Stimulated activated CD4-positive, alpha-beta T cell treated with anti-CD3 and anti-CD28 coated beads, Interleukin-1b, Interleukin-23, amount 100 ng/mL, for 48 hours (primary cell): ENCODE results near the gene RUVBL1.
A peak's percentile ranks its signal among the peaks of the same experiment; 100 is the strongest.

Experiments
- DNase-seq: peaks from one replicate; pipeline ENCODE4 v3.0.0-alpha.2; 2020

Gene RUVBL1

DNA sequence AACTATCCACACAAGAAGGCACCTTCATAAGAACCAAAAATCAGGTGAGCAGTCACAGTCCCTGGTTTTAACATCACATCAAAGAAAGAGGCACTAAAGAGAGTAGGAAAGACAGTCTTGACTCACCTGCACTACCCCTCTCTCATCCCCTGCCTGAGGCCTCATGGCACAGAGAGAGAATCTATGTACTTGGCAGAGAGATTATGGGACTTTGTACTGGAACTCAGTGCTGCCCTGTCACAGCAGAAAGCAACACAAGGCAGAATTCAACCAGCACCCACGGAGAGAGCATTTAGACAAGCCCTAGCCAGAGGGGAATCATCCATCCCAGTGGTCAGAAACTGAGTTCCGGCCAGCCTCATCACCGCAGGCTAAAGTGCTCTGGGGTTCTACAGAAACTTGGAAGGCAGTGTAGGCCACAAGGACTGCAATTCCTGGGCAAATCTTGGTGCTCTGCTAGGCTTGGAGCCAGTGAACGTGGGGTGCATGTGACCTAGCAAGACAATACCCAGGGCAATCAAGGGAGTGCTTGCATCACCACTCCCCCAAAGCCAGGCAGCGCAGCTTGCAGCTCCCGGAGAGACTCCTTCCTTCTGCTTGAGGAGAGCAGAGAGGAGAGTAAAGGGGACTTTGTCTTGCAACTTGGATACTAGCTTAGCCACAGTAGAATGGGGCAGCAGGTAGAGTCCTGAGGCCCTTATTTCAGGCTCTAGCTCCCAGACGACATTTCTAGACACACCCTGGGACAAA is 8.5 kb upstream of the RUVBL1 start:
- no peak for DNase-seq

DNA sequence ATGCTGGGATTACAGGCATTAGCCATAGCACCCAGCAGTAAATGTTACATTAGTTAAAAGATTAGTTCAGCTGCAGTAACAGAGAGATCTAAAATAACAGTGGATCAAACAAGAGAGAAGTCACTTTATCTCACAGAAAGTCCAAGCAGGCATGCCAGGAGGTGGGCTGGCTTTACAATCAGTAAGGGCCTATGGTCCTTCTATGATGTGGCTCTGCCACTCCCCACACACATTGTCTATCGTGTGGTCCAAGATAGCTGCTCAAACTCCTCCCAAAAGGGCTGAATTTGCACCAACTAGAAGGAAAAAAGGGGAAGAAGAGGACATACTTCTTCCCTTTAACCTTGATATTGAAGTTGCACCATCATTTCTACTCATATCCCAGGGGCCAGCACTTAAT is 4.6 kb upstream of the RUVBL1 start:
- DNase-seq, result no peak

DNA sequence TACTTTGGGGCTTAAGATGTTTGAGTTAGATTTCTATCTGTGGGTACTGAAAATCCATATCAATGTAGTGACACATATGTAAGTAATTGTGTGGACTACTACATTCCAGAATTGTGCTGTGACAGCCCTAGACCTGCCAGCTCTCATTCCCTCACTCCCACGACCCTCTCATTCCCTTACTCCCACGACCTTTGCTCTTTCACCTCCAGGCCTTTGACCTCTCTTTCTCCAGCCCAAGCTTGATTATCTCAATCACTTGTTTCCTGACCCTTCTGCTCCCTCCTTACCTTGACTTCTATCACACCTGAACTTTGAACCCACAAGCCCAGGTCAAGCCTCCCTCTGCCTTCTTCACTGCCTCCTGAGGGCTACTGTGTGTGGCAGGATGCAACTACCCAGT is 3.6 kb upstream of the RUVBL1 start:
- no peak for DNase-seq

DNA sequence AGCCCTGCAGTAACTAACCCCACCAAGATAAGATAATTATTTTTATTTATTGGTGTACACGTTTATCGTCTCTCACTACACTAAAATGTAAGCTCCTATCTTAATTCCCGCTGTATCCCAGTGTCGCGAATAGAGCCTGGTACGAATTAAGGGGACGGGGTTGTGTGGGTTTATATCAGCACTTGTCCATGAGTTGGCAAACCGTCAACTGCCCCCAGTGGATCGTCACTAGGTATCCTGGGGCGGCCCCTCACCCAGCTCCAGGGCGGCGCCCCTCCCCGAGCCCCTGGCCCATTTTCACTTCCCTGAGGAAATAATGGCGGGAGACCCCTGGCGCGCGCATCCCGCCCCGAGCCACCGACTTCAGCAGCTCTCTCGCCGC is 465 bp downstream of the RUVBL1 start:
- DNase-seq, result no peak

DNA sequence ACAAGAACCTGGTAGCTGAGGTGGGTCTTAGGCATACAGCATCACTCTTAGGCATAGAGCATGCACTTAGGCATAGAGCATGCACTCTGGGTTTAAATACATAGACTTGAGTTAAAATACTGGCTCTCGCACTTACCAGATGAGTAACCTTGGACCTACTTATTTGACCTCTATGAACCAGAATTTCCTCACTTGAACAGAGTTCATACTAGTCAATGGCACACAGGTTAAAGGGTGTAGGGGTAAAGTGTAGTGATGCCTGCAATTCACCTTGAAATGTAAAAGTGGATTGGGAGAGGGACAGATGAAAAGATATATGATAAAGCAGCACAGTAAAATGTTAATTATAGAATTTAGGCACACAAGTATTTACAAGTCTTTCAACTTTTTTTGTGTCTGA is 1.6 kb downstream of the RUVBL1 start:
- no peak for DNase-seq

DNA sequence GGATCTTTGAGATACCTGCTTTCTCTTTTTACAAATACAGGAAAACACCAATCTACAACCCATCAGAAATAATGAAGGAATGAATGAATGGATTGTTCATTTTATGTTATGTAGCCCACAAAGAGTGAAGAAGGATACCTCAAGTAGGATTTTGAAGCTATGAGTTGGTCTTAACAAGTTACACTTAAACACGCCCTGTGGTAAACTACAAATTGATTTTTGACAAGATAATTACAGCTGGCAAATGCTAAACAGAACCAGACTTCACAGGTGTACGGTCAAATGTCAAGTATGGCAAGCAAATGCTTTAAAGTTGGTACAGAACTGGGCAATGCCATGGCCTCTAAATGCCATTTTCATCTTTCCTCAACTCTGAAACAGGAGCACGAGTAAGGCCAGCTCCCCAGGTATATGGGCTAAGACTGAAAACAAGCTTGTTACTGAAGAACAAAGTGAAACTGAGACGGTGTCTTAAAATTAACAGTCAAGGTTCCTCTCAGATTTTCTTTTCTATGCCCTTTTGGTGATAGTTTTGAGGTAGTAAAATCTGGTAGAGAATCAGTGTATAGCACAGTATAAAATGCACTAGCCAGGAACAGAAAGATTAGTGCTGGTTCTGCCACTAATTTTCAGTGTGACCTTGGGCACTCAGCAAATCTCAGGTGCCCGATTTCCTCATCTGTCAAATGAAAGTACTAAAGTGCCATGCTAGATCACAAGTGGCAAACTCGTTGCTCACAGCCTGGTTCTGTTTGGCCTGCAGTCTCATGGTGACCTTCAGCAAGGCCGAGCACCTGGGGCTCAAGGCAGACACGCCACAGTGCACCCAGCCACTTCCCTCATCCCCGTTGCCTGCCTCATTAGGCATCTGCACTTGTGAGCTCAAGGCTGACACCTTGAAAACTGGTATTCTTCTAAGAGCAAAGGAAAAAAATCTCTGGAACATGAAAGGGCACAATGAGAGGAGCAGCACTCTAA is 9.5 kb downstream of the RUVBL1 start:
- no peak for DNase-seq

DNA sequence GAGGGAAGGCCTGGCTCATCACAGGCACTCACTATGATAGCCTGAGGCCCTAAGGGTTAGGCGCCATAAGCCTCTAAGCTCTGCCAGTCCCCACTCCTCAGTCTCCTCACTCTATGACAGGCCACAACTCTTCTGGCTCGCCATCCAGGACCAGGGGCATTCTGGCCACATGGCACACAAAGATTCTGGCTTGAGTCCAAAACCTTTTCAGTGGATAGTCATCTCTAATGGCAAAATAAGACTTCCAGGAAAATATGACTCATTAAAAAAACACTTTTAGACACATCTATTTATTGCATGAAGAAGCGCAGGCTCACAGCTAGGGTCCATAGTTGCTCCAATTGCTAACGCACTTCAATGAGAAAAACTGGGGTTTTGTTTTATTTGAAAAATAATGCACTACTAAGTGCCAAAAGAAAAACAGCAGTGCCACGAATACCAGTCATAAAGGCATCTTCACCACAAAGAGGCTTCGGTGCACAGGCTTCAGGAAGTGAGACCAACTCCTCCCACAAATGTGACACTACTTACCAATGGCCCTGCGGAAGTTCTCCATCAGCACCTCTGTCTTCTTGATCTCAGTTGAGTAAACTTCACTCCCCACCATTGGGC is 11.1 kb downstream of the RUVBL1 start:
- DNase-seq, result peak; percentile 61

DNA sequence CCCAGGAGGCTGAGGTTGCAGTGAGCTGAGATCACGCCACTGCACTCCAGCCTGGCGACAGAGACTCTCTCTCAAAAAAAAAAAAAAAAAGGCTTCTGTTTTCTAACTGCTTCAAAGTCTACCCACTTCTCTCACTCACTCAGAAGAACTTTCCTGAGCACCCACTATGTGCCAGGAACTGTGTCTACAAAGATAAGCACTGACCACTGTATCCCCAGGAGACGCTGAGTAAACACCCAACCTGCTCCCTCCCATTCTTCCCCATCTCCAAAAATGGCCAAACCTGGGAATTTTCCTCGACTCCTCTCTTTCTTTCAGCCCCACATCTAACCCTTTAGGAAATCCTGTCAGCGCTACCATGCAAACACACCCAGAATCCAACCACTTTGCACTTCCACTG is 12.5 kb downstream of the RUVBL1 start:
- no peak for DNase-seq

DNA sequence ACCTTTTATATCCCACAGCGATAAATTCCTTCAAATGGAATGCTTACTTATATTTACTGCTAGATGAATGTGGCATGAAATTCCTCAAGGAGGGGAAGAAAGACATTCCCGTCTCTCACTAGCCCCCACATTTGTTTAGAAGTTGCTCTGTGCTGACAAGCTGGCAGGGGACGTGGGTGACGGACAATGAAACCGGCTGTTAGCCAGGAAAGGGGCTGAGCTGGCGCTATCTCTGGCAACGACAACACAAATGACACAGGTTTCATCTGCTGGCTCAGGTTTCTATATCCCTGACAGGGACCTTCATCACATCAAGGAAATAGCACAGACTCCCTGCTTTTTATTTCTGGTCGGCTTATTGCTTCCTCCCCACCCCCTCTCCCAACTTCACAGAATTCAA is 15.8 kb downstream of the RUVBL1 start:
- DNase-seq, result no peak

DNA sequence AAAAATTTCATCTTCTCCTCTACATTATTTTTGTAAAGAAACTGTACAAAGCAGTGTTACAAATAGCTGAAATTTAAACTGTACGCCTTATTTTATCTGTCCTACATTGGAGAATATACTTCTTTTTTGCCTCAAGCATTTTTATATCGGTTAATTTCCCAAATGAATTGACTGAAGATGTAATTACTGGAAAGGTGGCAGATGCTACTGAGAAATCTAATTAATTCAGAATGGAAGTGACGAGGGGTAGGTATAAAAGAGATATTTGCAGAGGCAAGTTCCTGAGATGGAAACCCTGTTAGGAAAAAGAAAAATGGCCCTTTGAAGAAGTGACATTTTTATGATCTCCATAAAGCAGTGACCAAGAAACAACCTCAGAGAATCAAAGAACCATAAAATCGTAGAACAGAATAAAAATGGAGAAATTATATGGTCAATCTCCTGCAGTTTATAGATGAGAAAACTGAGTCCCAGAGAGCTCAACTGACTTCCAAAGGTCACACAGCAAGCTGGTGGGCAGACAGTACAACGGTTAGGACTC is 20.4 kb downstream of the RUVBL1 start:
- no peak for DNase-seq

DNA sequence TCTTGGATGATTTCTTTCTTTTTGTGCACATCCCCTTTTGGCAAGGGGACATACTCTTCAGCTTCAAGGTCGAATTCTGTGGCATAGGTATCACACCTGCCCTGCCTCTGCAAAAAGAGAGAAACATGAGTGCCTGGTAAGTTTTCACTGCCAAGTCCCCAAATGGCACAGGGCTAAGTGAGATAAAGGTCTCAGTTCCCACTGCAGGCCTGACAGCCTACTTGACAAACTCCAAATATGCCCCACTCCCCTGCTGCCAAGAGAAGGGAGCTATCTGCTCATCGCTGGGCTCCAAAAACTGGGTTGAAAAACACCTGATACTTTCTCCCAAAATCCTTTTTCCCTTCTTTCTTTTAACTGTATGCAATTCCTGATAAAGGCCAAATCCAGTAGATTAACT is 23.0 kb downstream of the RUVBL1 start:
- no peak for DNase-seq

DNA sequence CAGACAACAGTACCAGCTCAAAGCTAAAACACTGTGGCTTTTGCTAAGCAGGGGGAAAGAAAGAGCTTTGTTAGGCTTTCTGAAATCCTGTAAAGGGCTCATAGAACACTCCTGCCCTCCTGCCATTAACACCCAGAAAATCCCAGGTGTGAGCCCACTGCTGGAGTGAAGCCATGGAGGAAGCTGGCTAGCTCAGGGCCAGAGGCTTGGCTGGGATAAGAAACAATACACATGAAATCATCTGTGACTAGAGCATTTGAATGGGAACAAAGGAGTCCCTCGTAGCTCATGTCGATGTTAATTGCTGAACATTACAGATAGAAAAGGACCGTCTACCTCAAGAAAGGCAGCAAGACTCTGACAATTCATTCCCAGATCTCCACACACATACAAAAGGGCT is 23.5 kb downstream of the RUVBL1 start:
- DNase-seq, result no peak

DNA sequence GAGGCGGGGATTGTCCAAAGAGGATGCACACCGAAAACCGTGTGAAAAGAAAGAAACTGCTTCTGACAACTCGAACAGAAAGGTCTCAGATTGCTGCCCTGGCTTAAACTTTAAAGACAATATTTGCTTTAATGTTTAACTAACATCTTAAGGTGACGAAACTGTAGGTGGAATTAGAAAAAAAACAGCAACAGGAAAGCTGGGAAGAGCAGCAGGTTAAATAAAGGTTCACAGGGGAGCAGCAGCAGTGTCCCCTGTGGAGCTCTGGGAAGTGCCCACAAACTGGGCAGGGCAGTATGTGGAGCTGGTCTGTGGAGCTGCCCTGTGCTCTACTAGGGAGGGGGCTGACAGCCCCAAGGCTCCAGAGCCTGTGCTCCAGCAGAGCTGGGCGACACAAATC is 25.4 kb downstream of the RUVBL1 start:
- no peak for DNase-seq

DNA sequence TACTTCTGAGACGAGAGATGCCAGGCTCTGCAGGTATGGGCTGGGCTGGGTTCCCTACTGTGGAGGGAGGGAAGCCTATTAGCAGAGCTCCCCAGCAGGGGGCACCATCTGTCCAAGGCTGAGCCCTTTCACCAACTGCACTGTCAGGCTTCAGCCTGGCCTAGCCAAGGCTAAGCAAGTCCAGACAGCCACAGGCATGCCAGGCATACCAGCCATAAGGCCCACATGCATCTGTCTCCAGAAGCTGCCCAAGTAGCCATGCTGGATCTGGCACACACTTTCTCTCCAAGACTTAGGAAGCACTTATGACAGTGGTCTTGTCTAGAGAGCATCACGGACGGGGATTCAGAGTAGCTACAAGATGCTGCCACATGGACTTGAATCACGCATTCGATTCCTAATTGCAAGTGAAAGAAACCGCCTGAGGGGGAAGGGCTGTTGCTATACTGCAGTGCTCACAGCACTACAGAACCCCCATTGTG is 28.3 kb downstream of the RUVBL1 start:
- DNase-seq, result peak; percentile 68

DNA sequence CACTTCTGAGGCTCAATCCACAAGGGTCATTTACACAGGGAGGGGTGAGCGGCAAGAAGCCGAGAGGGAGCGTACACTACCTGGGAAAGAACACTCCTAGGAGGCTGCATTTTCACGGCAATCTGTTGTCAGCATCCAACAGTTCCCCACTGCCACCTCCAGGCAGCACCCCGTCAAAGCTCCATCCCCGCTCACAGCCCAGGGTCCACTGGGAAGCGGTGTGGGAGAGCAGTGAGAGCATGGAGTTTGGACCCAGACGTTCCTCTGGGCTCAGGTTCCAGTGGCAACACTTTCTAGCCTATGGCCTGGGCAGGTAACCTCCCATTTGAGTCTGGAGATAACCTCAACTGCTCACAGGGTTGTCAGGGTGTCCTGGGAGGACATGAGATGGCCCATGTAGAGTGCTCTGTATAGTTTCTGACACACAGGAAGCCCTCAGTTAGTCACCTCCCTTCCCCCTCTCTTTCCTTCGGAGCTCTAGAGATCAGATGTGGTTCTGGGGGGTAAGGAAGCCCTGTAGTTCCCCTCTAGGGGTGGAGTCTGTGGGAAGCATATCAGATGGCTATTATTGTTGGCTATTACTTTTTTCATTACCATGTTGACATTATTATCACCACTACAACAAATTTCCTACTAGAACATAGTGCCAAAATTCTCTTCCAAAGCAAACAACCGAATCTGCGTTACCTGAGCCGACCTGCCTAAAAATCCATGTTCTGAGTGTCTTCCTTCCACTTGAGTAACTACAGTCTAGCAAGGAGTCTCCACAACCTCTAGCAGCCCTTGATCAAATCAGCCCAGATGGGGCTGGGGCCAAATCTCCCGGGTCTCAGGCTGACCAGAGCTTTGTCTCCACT is 29.1 kb downstream of the RUVBL1 start:
- DNase-seq, result no peak

DNA sequence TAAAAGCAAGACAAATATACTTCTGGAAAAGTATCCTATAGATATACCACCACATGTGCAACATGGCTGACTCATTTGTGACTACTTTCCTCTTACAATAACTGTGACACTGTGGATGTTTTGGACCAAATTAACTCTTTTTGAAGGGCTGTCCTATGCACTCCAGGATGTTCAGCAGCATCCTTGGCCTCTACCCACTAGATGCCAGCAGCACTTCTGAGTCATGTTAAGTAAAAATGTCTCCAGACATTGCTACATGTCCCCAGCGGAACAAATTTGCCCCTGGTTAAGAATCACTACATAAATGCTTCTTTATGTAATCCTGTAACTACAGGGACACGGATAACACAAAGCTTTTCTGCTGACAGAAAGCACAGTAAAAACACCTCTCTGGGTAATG is 32.0 kb downstream of the RUVBL1 start:
- no peak for DNase-seq

DNA sequence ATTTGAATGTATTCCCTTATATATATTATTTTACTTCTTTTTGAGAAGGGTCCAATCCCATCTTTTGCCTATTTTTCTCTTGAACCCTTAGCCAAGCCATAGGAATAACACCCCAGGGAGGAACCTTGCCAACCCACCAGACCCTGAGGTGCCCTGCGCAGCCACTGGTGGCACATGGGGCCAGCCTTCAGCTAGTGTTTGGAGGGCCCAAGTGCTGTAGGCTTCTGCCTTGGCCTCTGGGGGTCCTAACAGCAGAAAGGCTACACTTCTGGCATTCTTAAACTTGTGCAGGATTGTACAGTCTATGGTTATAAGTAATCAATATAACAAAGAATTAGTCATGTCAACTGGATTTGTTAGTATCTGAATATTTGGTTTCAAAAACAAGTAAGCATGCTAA is 34.5 kb downstream of the RUVBL1 start:
- DNase-seq, result no peak

DNA sequence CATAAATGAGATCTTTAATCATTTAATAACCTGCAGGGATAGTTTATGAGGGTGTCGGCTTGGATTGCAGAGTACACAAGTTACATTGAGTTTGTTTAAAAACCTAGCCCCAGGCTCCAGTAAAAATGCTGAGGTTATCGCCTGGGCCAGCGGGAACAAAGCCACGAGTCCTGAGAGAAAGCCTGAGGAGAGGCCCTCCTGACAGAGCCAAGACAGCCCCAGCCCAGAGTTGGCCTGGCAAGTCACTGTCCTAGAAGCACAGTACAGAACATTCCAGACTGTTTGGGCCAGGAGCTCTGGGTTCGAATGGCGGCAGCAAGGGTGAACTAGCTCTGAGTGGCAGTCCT is 39.0 kb downstream of the RUVBL1 start:
- DNase-seq, result no peak

DNA sequence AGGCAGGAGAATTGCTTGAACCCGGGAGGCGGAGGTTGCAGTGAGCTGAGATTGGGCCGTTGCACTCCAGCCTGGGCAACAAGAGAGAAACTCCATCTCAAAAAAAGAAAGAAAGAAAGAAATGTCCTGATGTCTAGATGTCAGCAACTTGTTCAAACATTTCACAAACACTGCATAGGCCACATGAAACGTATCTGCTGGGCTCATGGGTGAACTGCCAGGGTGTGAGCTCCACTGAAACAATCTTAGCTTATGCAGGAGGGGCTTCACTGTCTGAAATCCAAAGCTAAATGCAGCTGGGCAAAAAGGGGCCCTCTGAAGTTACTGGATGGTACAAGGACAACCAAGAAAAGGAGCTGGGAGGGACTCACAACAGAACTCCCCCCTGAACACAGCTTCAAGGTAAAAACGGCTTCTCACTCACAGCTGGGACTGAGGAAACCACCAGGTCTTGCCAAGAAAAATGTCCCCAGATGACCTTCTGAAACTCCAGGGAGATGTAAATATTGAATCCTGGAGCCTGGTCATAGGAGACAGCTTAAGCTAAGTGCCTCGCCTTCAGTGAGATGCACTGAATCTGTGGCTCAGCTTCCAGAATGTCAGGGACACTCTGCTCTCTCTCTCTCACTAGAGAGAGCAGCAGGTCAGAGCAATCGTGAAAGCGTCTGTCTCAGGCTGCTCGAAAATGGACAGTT is 39.5 kb downstream of the RUVBL1 start:
- DNase-seq, result no peak

DNA sequence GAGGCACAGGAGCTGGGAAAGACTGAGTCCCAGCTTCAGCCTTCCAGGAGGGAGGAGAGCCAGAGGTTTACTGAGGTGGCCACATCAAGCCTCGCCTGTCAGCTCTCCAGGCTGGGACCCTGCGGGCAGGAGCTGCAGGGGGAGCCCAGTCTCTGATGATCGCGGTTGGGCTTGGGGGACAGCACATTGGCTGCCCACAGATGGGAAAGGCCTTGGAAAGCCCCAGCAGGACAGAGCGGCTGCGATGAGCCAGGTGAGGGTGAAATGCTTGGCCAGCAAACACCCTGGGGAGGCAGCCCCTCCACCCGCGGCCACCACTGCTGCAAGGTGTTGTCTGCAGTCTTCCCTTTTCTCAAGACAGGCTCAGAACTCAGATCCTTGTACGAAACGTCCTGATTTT is 40.2 kb downstream of the RUVBL1 start:
- DNase-seq, result no peak

DNA sequence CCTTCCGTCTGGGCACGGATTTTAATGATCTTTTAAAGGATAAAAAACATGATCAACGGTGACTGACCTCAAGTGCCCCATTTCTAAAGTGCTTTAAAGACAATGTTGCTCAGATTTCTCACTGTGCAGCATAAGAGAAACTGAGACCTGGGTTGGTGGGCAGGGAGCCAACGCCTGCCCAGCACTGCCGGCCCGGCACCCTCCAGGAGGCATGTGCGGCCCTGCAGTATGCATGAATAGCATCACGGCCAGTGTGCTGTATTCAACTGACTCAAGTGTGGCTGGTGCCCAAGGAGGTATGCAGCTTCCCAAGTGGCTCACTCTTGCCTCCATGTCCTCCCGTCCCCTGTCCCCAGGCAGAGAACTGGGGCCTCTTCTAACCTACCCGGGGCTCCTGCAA is 41.1 kb downstream of the RUVBL1 start:
- DNase-seq, result no peak

DNA sequence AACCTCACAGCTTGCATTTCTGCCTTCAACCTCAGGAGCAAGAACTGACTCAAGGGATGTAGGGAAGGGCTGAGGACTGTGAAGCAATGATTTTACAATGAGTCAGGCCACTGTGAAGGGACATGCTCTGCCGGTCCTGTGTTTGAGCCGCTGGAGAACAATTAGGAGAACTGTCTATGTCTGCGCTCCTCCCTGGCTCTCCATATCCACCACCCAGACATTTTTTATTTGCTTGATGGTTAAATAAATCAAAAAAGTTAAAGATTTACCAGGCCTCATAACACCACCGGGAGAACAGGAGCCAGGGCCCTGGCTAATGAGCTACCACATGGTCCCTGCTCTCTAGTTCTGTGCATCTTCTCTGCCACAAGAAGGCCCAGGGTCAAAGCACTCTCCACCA is 41.8 kb downstream of the RUVBL1 start:
- DNase-seq, result no peak
